Sigmoid colon (tissue), 3 donors: ENCODE data around the gene LVRN.

Source experiments
- CTCF ChIP-seq, 4 experiments: fragments of 450-650 bp in 3 of 4; fragments of 200-600 bp in 1 of 4; IDR thresholded peaks; one replicate each; pipeline ENCODE4 v1.5.1; 2016 to 2019; ENCODE audit warnings: antibody characterized with exemption in 4 of 4, mild to moderate bottlenecking in 3 of 4, moderate library complexity in 2 of 4
- POLR2A ChIP-seq, 2 donors: fragments of 450-650 bp; IDR thresholded peaks; one replicate each; pipeline ENCODE4 v1.6.1; 2016; ENCODE audit warnings: antibody characterized with exemption in 2 of 2, mild to moderate bottlenecking in 2 of 2, moderate library complexity in 2 of 2

GRCh38 chr5:116013936-116014335, 51.7 kb downstream of the LVRN start:
- no peak for TF ChIP-seq CTCF (IDR thresholded peaks at IDR 0.05)
- no peak for TF ChIP-seq POLR2A (IDR thresholded peaks at IDR 0.05)
